ENCODE results near the gene ZCCHC12. TPM values are rescaled to one million over a fixed set of nuclear protein-coding genes. Genes with fewer than 3 reads are reported as not detected.

Gene ZCCHC12
- total and polyA plus RNA-seq, 9 of the 15 experiments (the other 6 are each of a cell fraction or from before 2014, with no cell fraction given): 0.07 to 0.15 TPM; not detected in 7

GRCh38 chrX:118839334-118839958 lies 15.8 kb downstream of the ZCCHC12 start (continued):
- TF ChIP-seq, protein P1, sequence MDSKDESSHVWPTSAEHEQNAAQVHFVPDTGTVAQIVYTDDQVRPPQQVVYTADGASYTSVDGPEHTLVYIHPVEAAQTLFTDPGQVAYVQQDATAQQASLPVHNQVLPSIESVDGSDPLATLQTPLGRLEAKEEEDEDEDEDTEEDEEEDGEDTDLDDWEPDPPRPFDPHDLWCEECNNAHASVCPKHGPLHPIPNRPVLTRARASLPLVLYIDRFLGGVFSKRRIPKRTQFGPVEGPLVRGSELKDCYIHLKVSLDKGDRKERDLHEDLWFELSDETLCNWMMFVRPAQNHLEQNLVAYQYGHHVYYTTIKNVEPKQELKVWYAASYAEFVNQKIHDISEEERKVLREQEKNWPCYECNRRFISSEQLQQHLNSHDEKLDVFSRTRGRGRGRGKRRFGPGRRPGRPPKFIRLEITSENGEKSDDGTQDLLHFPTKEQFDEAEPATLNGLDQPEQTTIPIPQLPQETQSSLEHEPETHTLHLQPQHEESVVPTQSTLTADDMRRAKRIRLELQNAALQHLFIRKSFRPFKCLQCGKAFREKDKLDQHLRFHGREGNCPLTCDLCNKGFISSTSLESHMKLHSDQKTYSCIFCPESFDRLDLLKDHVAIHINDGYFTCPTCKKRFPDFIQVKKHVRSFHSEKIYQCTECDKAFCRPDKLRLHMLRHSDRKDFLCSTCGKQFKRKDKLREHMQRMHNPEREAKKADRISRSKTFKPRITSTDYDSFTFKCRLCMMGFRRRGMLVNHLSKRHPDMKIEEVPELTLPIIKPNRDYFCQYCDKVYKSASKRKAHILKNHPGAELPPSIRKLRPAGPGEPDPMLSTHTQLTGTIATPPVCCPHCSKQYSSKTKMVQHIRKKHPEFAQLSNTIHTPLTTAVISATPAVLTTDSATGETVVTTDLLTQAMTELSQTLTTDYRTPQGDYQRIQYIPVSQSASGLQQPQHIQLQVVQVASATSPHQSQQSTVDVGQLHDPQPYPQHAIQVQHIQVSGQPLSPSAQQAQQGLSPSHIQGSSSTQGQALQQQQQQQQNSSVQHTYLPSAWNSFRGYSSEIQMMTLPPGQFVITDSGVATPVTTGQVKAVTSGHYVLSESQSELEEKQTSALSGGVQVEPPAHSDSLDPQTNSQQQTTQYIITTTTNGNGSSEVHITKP (IDR thresholded peaks at IDR 0.05; ENCODE audit: partially characterized antibody): peak; percentile 26
- no peak for TF ChIP-seq EP400 (IDR thresholded peaks at IDR 0.05)
- TF ChIP-seq CGGBP1 (CRISPR knock-in tag; IDR thresholded peaks at IDR 0.05): no peak
- TF ChIP-seq SLC30A9 (CRISPR knock-in tag; IDR thresholded peaks at IDR 0.05): no peak
- peak; percentile 73 for TF ChIP-seq BHLHE40 (IDR thresholded peaks at IDR 0.05; ENCODE audit: low read length)
- no peak for TF ChIP-seq SREBF2 (CRISPR knock-in tag; IDR thresholded peaks at IDR 0.05)
- TF ChIP-seq, protein P2, sequence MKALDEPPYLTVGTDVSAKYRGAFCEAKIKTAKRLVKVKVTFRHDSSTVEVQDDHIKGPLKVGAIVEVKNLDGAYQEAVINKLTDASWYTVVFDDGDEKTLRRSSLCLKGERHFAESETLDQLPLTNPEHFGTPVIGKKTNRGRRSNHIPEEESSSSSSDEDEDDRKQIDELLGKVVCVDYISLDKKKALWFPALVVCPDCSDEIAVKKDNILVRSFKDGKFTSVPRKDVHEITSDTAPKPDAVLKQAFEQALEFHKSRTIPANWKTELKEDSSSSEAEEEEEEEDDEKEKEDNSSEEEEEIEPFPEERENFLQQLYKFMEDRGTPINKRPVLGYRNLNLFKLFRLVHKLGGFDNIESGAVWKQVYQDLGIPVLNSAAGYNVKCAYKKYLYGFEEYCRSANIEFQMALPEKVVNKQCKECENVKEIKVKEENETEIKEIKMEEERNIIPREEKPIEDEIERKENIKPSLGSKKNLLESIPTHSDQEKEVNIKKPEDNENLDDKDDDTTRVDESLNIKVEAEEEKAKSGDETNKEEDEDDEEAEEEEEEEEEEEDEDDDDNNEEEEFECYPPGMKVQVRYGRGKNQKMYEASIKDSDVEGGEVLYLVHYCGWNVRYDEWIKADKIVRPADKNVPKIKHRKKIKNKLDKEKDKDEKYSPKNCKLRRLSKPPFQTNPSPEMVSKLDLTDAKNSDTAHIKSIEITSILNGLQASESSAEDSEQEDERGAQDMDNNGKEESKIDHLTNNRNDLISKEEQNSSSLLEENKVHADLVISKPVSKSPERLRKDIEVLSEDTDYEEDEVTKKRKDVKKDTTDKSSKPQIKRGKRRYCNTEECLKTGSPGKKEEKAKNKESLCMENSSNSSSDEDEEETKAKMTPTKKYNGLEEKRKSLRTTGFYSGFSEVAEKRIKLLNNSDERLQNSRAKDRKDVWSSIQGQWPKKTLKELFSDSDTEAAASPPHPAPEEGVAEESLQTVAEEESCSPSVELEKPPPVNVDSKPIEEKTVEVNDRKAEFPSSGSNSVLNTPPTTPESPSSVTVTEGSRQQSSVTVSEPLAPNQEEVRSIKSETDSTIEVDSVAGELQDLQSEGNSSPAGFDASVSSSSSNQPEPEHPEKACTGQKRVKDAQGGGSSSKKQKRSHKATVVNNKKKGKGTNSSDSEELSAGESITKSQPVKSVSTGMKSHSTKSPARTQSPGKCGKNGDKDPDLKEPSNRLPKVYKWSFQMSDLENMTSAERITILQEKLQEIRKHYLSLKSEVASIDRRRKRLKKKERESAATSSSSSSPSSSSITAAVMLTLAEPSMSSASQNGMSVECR (CRISPR knock-in tag; IDR thresholded peaks at IDR 0.05): no peak
- no peak for TF ChIP-seq MCM2 (IDR thresholded peaks at IDR 0.05; ENCODE audit: low read depth)
- no peak for TF ChIP-seq ESRRB (CRISPR knock-in tag; IDR thresholded peaks at IDR 0.05; ENCODE audit: borderline replicate concordance)
- TF ChIP-seq RAD51 (IDR thresholded peaks at IDR 0.05; ENCODE audit: borderline replicate concordance, low read depth): peak; percentile 91
- TF ChIP-seq, protein P3, sequence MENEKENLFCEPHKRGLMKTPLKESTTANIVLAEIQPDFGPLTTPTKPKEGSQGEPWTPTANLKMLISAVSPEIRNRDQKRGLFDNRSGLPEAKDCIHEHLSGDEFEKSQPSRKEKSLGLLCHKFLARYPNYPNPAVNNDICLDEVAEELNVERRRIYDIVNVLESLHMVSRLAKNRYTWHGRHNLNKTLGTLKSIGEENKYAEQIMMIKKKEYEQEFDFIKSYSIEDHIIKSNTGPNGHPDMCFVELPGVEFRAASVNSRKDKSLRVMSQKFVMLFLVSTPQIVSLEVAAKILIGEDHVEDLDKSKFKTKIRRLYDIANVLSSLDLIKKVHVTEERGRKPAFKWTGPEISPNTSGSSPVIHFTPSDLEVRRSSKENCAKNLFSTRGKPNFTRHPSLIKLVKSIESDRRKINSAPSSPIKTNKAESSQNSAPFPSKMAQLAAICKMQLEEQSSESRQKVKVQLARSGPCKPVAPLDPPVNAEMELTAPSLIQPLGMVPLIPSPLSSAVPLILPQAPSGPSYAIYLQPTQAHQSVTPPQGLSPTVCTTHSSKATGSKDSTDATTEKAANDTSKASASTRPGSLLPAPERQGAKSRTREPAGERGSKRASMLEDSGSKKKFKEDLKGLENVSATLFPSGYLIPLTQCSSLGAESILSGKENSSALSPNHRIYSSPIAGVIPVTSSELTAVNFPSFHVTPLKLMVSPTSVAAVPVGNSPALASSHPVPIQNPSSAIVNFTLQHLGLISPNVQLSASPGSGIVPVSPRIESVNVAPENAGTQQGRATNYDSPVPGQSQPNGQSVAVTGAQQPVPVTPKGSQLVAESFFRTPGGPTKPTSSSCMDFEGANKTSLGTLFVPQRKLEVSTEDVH (IDR thresholded peaks at IDR 0.05; ENCODE audit: low read depth, partially characterized antibody): no peak
- TF ChIP-seq EGR1 (conservative IDR thresholded peaks at IDR 0.05): no peak
- TF ChIP-seq PHF20 (IDR thresholded peaks at IDR 0.05; ENCODE audit: partially characterized antibody): peak; percentile 47
- no peak for TF ChIP-seq ERF (CRISPR knock-in tag; IDR thresholded peaks at IDR 0.05)
- TF ChIP-seq POLR3A (IDR thresholded peaks at IDR 0.05; ENCODE audit: borderline replicate concordance, extremely low read depth, insufficient read depth, insufficient read length): no peak
- TF ChIP-seq KDM2B (CRISPR knock-in tag; IDR thresholded peaks at IDR 0.05): no peak
- no peak for TF ChIP-seq SIRT6 (IDR thresholded peaks at IDR 0.05; ENCODE audit: low read depth, low read length)
- no peak for TF ChIP-seq ZNF146 (CRISPR knock-in tag; IDR thresholded peaks at IDR 0.05; ENCODE audit: unreplicated experiment)
